Lung (tissue), 12 donors: ENCODE measurements around the gene NIN. TPM values are rescaled to one million over a fixed set of nuclear protein-coding genes. Genes with fewer than 3 reads are reported as not detected.

Source experiments
- ATAC-seq: fragments of 200-7000 bp; cut with Tn5 transposase; one replicate; pipeline ENCODE4 v1.9.1; 2020; ENCODE audit warnings: moderate number of reproducible peaks; ENCODE audit not compliant: insufficient read depth, low FRiP score
- DNase-seq, 3 donors: peaks; one replicate each; pipeline ENCODE4 v3.0.0-alpha.2; 2013 to 2017
- H3K27ac ChIP-seq, 2 donors: one replicate each; pipeline ENCODE4 v1.5.1; 2013; ENCODE audit warnings: mild to moderate bottlenecking in 2 of 2, moderate library complexity in 2 of 2, control low read depth in 1 of 2, inconsistent platforms in 1 of 2, low read depth in 1 of 2, low read length in 1 of 2
- H3K27me3 ChIP-seq, 3 donors: one replicate each; pipeline ENCODE4 v1.5.1; 2013; ENCODE audit warnings: low read length in 2 of 3; ENCODE audit not compliant: control insufficient read depth in 3 of 3, insufficient read depth in 3 of 3
- H3K36me3 ChIP-seq, 4 donors: one replicate each; pipeline ENCODE4 v1.5.1; 2013; ENCODE audit warnings: low read length in 4 of 4, mild to moderate bottlenecking in 1 of 4, moderate library complexity in 1 of 4; ENCODE audit not compliant: control insufficient read depth in 4 of 4, insufficient read depth in 4 of 4
- H3K4me1 ChIP-seq, 5 donors: one replicate each; pipeline ENCODE4 v1.5.1; 2013; ENCODE audit warnings: low read length in 5 of 5, mild to moderate bottlenecking in 2 of 5, moderate library complexity in 1 of 5; ENCODE audit not compliant: control insufficient read depth in 5 of 5, insufficient read depth in 5 of 5
- H3K4me3 ChIP-seq: one replicate; pipeline ENCODE4 v1.5.1; 2013; ENCODE audit warnings: mild to moderate bottlenecking, control low read depth, moderate library complexity
- H3K9ac ChIP-seq, 2 donors: one replicate each; pipeline ENCODE4 v1.5.1; 2013; ENCODE audit warnings: low read length in 2 of 2, control low read depth in 1 of 2; ENCODE audit not compliant: insufficient read depth in 1 of 2
- H3K9me3 ChIP-seq, 4 donors: one replicate each; pipeline ENCODE4 v1.5.1; 2013; ENCODE audit warnings: low read length in 3 of 4, mild to moderate bottlenecking in 1 of 4, moderate library complexity in 1 of 4; ENCODE audit not compliant: control insufficient read depth in 4 of 4, insufficient read depth in 3 of 4
- WGBS, 2 donors: extraction: QIAGEN DNeasy Blood & Tissue Kit; methylation state at CpG; one replicate each; pipeline ENCODE4 v1.1.7; 2013; 5-methylcytosine and 5-hydroxymethylcytosine counted together
- polyA plus RNA-seq, 2 donors: library from polyadenylated mRNA; stranded (reverse); fragments of 200-250 nt; gene quantifications; one replicate each; pipeline ENCODE4 v1.2.1, GENCODE V29; 2013
- total RNA-seq, 2 donors: library from RNA; depleted of rRNA in 1 of 2; stranded (reverse); fragments of >200 nt in 1 of 2; gene quantifications; one replicate each; pipeline ENCODE4 v1.2.1, GENCODE V29; 2014 to 2021
- TF ChIP-seq, protein P1 (sequence below): IDR thresholded peaks from 2 replicates; pipeline ENCODE4 v1.5.1; 2012; ENCODE audit warnings: mild to moderate bottlenecking; ENCODE audit errors: control extremely low read depth, extremely low read depth
- donor health status: control.
- donor health status: control.
- donor health status: Bipolar disorder and iron deficiency.
- donor health status: healthy.
- donor health status: DM: yes; HTN: yes; CAD: no.

The NIN gene
- total and polyA plus RNA-seq, 4 donors: 5.2 to 38.6 (median 24.2) TPM

DNA sequence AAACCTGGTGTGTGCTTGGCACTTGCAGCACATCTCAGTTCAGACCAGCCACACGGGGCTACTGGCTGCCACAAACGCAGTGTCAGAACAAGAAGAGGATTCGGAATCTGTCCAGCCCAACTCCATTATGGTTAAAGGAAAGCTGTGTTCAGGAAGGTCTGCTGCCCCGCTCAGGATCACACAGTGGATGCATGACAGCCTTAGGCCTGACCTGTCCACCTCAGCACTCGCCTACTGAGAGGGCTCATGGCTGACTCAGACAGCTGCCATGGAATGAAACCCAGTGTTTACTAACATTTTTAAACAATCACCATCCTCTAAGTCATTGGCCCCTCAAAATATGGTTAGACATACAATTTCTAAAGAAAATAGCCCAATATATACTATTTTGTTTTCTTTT, 5.6 kb upstream of the NIN start:
- DNase-seq (no peak), ATAC-seq (no peak)
- no peaks in the 10 kb centered on the region for H3K36me3 ChIP-seq
- H3K4me1 ChIP-seq: peaks cover 0 to 6% (median 0%) of the 10 kb centered on the region in 5 donors
- H3K9ac ChIP-seq: no peak overlapping the region
- peaks cover 0 to 16% (median 2%) of the 10 kb centered on the region in 3 donors for H3K27me3 ChIP-seq
- WGBS, 2 donors: 95 to 96% methylated on average over 5 of the region's 5 CpGs
- TF ChIP-seq, protein P1, sequence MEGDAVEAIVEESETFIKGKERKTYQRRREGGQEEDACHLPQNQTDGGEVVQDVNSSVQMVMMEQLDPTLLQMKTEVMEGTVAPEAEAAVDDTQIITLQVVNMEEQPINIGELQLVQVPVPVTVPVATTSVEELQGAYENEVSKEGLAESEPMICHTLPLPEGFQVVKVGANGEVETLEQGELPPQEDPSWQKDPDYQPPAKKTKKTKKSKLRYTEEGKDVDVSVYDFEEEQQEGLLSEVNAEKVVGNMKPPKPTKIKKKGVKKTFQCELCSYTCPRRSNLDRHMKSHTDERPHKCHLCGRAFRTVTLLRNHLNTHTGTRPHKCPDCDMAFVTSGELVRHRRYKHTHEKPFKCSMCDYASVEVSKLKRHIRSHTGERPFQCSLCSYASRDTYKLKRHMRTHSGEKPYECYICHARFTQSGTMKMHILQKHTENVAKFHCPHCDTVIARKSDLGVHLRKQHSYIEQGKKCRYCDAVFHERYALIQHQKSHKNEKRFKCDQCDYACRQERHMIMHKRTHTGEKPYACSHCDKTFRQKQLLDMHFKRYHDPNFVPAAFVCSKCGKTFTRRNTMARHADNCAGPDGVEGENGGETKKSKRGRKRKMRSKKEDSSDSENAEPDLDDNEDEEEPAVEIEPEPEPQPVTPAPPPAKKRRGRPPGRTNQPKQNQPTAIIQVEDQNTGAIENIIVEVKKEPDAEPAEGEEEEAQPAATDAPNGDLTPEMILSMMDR: no peak
- peaks cover 0 to 2% (median 0%) of the 10 kb centered on the region in 4 donors for H3K9me3 ChIP-seq
- no peak overlapping the region for H3K4me3 ChIP-seq
- H3K27ac ChIP-seq: no peak overlapping the region

DNA sequence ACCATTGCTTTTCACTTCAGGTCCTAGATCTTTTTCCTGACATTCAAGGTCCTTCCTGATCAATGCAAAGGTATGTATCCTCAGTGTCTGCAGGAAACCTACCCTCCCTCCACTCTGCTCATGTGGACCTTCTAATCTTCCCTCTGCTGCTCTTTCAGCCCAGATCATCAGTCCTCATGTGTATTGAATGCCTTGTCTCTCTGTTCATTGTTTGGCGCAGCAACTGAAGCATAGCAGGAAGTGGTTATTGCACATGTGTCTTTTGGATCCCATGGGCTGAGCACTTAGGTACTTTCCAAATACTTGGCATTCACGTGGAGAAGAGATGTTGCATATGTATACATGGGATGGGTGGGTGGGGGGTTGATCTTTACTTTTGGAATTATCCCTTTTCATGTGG, 4.3 kb upstream of the NIN start:
- 18 to 28% methylated on average over 2 of the region's 2 CpGs for WGBS, 2 donors
- H3K36me3 ChIP-seq: no peaks in the 10 kb centered on the region
- no peak for DNase-seq
- TF ChIP-seq, protein P1: no peak
- ATAC-seq: no peak
- H3K9ac ChIP-seq: no peak overlapping the region
- peaks cover 0 to 1% (median 0%) of the 10 kb centered on the region in 4 donors for H3K9me3 ChIP-seq
- no peak overlapping the region for H3K27ac ChIP-seq
- peaks cover 0 to 16% (median 2%) of the 10 kb centered on the region in 3 donors for H3K27me3 ChIP-seq
- H3K4me3 ChIP-seq: no peak overlapping the region
- peaks cover 0 to 7% (median 0%) of the 10 kb centered on the region in 5 donors for H3K4me1 ChIP-seq

DNA sequence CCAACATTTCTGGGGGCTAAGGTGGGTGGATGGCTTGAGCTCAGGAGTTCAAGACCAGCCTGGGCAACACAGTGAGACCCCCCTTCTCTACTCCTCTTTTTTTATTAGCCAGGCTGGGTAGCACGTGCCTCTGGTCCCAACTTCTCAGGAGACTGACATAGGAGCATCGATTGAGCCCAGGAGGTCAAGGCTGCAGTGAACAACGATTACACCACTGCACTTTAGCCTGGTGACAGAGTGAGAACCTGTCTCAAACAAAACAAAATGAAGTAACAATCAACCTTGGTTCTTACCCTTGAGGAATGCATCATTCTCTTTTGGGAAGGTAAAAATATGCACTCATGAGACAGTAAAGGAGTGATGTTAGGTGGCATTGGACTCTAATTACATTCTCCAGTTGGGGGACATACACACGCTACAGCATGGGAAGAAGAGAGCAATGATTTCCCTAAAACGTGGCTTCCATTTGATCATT, 3.9 kb upstream of the NIN start:
- H3K27ac ChIP-seq: no peak overlapping the region
- H3K4me3 ChIP-seq: no peak overlapping the region
- DNase-seq (no peak), ATAC-seq (no peak)
- TF ChIP-seq, protein P1: no peak
- H3K36me3 ChIP-seq: no peaks in the 10 kb centered on the region
- H3K27me3 ChIP-seq: peaks cover 0 to 16% (median 2%) of the 10 kb centered on the region in 3 donors
- H3K9ac ChIP-seq: no peak overlapping the region
- WGBS, 2 donors: 76 to 86% methylated on average over 5 of the region's 5 CpGs
- no peaks in the 10 kb centered on the region for H3K9me3 ChIP-seq
- peaks cover 0 to 8% (median 0%) of the 10 kb centered on the region in 5 donors for H3K4me1 ChIP-seq
